WTC11 (cell line): ENCODE results near the gene PTGER2.

ENCODE experiments used
- ESRRA ChIP-seq: sonication (generic); formaldehyde crosslinking; IDR thresholded peaks from 2 replicates; pipeline ENCODE4 v1.8.1; 2022; ENCODE audit warnings: mild to moderate bottlenecking, missing genetic modification reagents, borderline replicate concordance
- ETV6 ChIP-seq: sonication (generic); formaldehyde crosslinking; IDR thresholded peaks from 2 replicates; pipeline ENCODE4 v1.8.1; 2022; ENCODE audit warnings: mild to moderate bottlenecking, missing genetic modification reagents
- FOXK1 ChIP-seq: sonication (generic); formaldehyde crosslinking; IDR thresholded peaks from 2 replicates; pipeline ENCODE4 v1.8.0; 2022; ENCODE audit warnings: mild to moderate bottlenecking, moderate library complexity, missing genetic modification reagents
- NFE2L1 ChIP-seq: sonication (generic); formaldehyde crosslinking; IDR thresholded peaks from 2 replicates; pipeline ENCODE4 v1.8.1; 2023; ENCODE audit warnings: missing genetic modification reagents
- ZNF219 ChIP-seq: sonication (generic); formaldehyde crosslinking; IDR thresholded peaks from 2 replicates; pipeline ENCODE4 v1.8.0; 2023; ENCODE audit warnings: missing genetic modification reagents, mild to moderate bottlenecking, borderline replicate concordance
- ZSCAN18 ChIP-seq: fragments of 250-450 bp; sonication (Bioruptor Pico); IDR thresholded peaks from 2 replicates; pipeline ENCODE4 v2.1.2; 2022; ENCODE audit warnings: mild to moderate bottlenecking, moderate library complexity
- TF ChIP-seq, protein P1 (sequence below): sonication (generic); formaldehyde crosslinking; IDR thresholded peaks from 2 replicates; pipeline ENCODE4 v1.8.1; 2023; ENCODE audit warnings: mild to moderate bottlenecking, missing genetic modification reagents, borderline replicate concordance
- TF ChIP-seq, protein P2 (sequence below): sonication (generic); formaldehyde crosslinking; IDR thresholded peaks from 2 replicates; pipeline ENCODE4 v1.8.1; 2022; ENCODE audit warnings: missing genetic modification reagents, borderline replicate concordance
- TF ChIP-seq, protein P3 (sequence below): fragments of 200-600 bp; IDR thresholded peaks from 2 replicates; pipeline ENCODE4 v1.8.0; 2022; ENCODE audit warnings: antibody characterized with exemption

DNA sequence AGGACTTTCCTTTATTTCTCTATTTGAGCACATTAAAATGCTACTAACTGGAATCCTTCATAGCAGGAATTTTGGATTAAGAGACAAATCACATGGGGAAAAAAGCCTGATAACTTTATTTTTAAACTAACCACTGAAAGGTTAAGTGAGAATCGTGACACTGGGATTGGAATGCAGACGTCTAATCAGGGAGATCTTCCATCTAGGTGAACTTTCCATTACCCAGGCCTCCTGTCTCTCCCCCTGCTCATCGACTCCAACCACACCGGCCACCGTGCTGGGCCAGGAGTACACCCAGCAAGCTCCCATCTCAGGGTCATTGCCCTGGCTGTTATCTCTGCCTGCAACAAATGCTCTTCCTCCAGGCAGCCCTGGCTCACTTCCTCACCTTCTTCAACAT, 19.0 kb downstream of the PTGER2 start:
- TF ChIP-seq, protein P1, sequence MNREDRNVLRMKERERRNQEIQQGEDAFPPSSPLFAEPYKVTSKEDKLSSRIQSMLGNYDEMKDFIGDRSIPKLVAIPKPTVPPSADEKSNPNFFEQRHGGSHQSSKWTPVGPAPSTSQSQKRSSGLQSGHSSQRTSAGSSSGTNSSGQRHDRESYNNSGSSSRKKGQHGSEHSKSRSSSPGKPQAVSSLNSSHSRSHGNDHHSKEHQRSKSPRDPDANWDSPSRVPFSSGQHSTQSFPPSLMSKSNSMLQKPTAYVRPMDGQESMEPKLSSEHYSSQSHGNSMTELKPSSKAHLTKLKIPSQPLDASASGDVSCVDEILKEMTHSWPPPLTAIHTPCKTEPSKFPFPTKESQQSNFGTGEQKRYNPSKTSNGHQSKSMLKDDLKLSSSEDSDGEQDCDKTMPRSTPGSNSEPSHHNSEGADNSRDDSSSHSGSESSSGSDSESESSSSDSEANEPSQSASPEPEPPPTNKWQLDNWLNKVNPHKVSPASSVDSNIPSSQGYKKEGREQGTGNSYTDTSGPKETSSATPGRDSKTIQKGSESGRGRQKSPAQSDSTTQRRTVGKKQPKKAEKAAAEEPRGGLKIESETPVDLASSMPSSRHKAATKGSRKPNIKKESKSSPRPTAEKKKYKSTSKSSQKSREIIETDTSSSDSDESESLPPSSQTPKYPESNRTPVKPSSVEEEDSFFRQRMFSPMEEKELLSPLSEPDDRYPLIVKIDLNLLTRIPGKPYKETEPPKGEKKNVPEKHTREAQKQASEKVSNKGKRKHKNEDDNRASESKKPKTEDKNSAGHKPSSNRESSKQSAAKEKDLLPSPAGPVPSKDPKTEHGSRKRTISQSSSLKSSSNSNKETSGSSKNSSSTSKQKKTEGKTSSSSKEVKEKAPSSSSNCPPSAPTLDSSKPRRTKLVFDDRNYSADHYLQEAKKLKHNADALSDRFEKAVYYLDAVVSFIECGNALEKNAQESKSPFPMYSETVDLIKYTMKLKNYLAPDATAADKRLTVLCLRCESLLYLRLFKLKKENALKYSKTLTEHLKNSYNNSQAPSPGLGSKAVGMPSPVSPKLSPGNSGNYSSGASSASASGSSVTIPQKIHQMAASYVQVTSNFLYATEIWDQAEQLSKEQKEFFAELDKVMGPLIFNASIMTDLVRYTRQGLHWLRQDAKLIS (CRISPR knock-in tag) = no peak
- TF ChIP-seq NFE2L1 (CRISPR knock-in tag) (no peak), FOXK1 (CRISPR knock-in tag) (no peak), ZNF219 (no peak), ETV6 (CRISPR knock-in tag) (no peak), ESRRA (CRISPR knock-in tag) (no peak), ZSCAN18 (CRISPR knock-in tag) (no peak)
- TF ChIP-seq, protein P2, sequence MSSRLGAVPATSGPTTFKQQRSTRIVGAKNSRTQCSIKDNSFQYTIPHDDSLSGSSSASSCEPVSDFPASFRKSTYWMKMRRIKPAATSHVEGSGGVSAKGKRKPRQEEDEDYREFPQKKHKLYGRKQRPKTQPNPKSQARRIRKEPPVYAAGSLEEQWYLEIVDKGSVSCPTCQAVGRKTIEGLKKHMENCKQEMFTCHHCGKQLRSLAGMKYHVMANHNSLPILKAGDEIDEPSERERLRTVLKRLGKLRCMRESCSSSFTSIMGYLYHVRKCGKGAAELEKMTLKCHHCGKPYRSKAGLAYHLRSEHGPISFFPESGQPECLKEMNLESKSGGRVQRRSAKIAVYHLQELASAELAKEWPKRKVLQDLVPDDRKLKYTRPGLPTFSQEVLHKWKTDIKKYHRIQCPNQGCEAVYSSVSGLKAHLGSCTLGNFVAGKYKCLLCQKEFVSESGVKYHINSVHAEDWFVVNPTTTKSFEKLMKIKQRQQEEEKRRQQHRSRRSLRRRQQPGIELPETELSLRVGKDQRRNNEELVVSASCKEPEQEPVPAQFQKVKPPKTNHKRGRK (CRISPR knock-in tag) = no peak
- TF ChIP-seq, protein P3, sequence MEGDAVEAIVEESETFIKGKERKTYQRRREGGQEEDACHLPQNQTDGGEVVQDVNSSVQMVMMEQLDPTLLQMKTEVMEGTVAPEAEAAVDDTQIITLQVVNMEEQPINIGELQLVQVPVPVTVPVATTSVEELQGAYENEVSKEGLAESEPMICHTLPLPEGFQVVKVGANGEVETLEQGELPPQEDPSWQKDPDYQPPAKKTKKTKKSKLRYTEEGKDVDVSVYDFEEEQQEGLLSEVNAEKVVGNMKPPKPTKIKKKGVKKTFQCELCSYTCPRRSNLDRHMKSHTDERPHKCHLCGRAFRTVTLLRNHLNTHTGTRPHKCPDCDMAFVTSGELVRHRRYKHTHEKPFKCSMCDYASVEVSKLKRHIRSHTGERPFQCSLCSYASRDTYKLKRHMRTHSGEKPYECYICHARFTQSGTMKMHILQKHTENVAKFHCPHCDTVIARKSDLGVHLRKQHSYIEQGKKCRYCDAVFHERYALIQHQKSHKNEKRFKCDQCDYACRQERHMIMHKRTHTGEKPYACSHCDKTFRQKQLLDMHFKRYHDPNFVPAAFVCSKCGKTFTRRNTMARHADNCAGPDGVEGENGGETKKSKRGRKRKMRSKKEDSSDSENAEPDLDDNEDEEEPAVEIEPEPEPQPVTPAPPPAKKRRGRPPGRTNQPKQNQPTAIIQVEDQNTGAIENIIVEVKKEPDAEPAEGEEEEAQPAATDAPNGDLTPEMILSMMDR = no peak
